T-helper 1 cell treated with Interleukin-12 subunit alpha and Interleukin-12 subunit beta and Interleukin-4 antibody, amounts not matched to agents 30 ng/mL and 1 ng/mL, for 36 hours (primary cell): ENCODE measurements around the gene WDR91. TPM values are rescaled to one million over a fixed set of nuclear protein-coding genes. Genes with fewer than 3 reads are reported as not detected.

Source experiments
- total RNA-seq: library from RNA; stranded (reverse); gene quantifications from 2 replicates; pipeline ENCODE4 v1.2.3, GENCODE V29; 2022

WDR91 gene
- total RNA-seq, 1 donor from 2014 or later, result 19.4 TPM

Other genes starting within 250 kb of the WDR91 start
- gene AGBL3, start 225.0 kb downstream of the WDR91 start, total RNA-seq, result 1.4 and 2.2 TPM in 2 replicates
- gene TMEM140, start 63.5 kb downstream of the WDR91 start, total RNA-seq, result 24.5 and 27.0 TPM in 2 replicates
- 40.2 and 42.2 TPM in 2 replicates for gene CYREN, start 40.8 kb downstream of the WDR91 start, total RNA-seq
- gene STRA8, start 22.3 kb upstream of the WDR91 start, total RNA-seq, result not detected in 2 replicates